ENCODE data around the gene EMILIN1. TPM values are rescaled to one million over a fixed set of nuclear protein-coding genes. Genes with fewer than 3 reads are reported as not detected.

EMILIN1 gene
- total RNA-seq, 2 experiments from 2014 or later = 0.61 to 0.63 TPM

GRCh38 chr2:27092696-27093429 lies 14.4 kb downstream of the EMILIN1 start:
- H3K9me3 Mint-ChIP-seq = no peaks in the 10 kb centered on the region
- ATAC-seq (no peak), DNase-seq (no peak)
- no peak overlapping the region for H3K4me3 Mint-ChIP-seq
- peaks cover under 1% of the 10 kb centered on the region for H3K4me1 Mint-ChIP-seq (ENCODE audit: low read depth)
- H3K36me3 Mint-ChIP-seq (ENCODE audit: low read depth) = no peaks in the 10 kb centered on the region
- no peaks in the 10 kb centered on the region for H3K27me3 Mint-ChIP-seq
- ChIA-PET POLR2A (no interaction called here), CTCF (interaction anchor here (1.0 to 1.9 kb wide), 3 partner anchors 18 to 188 kb away, joined by 3 to 7 read pairs (median 5); no protein-coding TSS in a partner anchor)
- intact Hi-C loops (cut with micrococcal nuclease) = loop anchor here (10.0 kb wide), 1 partner anchor 122 kb away; the partner anchor contains the start of genes ATRAID, CAD and SLC5A6
- TF ChIP-seq, protein P1, sequence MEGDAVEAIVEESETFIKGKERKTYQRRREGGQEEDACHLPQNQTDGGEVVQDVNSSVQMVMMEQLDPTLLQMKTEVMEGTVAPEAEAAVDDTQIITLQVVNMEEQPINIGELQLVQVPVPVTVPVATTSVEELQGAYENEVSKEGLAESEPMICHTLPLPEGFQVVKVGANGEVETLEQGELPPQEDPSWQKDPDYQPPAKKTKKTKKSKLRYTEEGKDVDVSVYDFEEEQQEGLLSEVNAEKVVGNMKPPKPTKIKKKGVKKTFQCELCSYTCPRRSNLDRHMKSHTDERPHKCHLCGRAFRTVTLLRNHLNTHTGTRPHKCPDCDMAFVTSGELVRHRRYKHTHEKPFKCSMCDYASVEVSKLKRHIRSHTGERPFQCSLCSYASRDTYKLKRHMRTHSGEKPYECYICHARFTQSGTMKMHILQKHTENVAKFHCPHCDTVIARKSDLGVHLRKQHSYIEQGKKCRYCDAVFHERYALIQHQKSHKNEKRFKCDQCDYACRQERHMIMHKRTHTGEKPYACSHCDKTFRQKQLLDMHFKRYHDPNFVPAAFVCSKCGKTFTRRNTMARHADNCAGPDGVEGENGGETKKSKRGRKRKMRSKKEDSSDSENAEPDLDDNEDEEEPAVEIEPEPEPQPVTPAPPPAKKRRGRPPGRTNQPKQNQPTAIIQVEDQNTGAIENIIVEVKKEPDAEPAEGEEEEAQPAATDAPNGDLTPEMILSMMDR (IDR thresholded peaks at IDR 0.05) = no peak
- H3K27ac Mint-ChIP-seq = no peak overlapping the region

DNA sequence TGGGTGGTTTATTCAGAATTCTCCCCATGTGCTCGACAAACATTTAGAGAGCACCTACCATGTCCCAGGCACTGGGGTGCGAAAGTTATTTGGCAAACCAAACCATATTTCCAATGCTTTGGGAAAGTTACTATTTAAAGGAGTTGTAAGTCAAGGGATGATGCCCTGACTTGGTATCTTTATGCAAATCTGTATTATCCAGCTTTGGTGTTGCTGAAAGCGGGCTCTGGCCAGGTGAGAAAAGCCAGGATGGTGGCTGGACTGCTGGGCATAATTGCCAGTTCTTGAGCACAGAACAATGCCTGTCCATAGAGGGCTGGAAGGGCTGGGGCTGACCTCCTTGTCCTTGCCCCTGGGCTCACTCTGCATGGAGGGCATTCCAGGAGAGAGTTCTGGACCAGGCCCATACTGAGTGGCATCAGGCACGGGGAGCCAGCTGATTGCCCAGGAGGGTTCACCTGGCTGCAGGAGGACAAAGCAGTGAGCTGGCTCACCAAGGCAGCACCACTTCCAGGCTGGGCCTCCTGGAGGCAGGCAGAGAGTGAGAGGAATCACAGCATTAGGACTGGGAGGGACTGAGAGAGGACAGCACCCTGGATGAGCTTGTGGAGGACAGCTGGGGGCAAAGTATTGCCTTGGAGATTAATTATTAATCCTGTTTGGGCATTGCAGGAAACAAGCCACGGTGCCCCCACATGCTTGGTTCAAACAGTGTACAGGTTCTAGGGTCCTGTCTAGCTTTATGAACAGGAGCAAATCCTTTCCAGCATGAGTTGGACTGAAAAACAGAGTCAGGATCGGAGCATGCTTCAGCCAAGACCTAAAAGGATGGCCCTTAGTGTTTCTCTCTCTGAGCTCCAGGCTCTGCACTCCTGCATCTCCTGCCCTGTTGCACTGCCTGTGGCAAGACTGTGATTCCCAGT lies 15.3 kb downstream of the EMILIN1 start:
- Mint-ChIP-seq H3K9me3 (no peaks in the 10 kb centered on the region), H3K36me3 (ENCODE audit: low read depth) (no peaks in the 10 kb centered on the region), H3K27me3 (no peaks in the 10 kb centered on the region), H3K27ac (no peak overlapping the region), H3K4me1 (ENCODE audit: low read depth) (no peaks in the 10 kb centered on the region), H3K4me3 (no peak overlapping the region)
- TF ChIP-seq, protein P1 (IDR thresholded peaks at IDR 0.05) = no peak
- intact Hi-C loops (cut with micrococcal nuclease) = loop anchor here (10.0 kb wide), 1 partner anchor 121 kb away; the partner anchor contains the start of genes ATRAID, CAD and SLC5A6
- ChIA-PET POLR2A (no interaction called here), CTCF (interaction anchor here (1.0 to 1.9 kb wide), 3 partner anchors 19 to 187 kb away, joined by 3 to 7 read pairs (median 5); no protein-coding TSS in a partner anchor)
- ATAC-seq (no peak), DNase-seq (no peak)

GRCh38 chr2:27094353-27094984 lies 16.1 kb downstream of the EMILIN1 start:
- intact Hi-C loops (cut with micrococcal nuclease) = loop anchor here (10.0 kb wide), 1 partner anchor 120 kb away; the partner anchor contains the start of genes ATRAID, CAD and SLC5A6
- Mint-ChIP-seq H3K9me3 (no peaks in the 10 kb centered on the region), H3K27ac (no peak overlapping the region), H3K36me3 (ENCODE audit: low read depth) (no peaks in the 10 kb centered on the region), H3K4me3 (no peak overlapping the region), H3K27me3 (no peaks in the 10 kb centered on the region), H3K4me1 (ENCODE audit: low read depth) (no peaks in the 10 kb centered on the region)
- ATAC-seq (no peak), DNase-seq (no peak)
- ChIA-PET CTCF (interaction anchor here (1.0 to 1.6 kb wide), 3 partner anchors 8 to 186 kb away, joined by 3 to 7 read pairs (median 3); partner anchors contain the start of gene KHK), POLR2A (no interaction called here)
- TF ChIP-seq, protein P1 (IDR thresholded peaks at IDR 0.05) = no peak

DNA sequence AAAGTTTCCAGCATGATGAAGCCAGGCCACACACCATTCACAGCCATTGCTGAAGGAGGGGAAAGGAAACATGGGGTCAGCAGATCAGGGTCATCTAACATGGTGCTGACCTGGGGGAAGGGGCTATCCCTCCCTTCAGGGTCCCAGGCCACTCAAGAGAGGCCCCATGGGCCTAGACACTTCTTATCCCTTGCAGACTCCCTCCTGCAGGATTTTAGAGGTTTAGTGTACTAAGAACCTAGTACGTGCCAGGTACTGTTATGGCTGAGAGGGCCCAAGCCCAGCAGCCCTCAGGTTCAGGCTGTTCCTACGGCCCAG lies 17.0 kb downstream of the EMILIN1 start:
- Mint-ChIP-seq H3K36me3 (ENCODE audit: low read depth) (no peaks in the 10 kb centered on the region), H3K27ac (no peak overlapping the region), H3K9me3 (no peaks in the 10 kb centered on the region), H3K4me1 (ENCODE audit: low read depth) (no peaks in the 10 kb centered on the region), H3K27me3 (no peaks in the 10 kb centered on the region), H3K4me3 (no peak overlapping the region)
- DNase-seq (no peak), ATAC-seq (no peak)
- intact Hi-C loops (cut with micrococcal nuclease) = loop anchor here (5.0 to 10.0 kb wide), 2 partner anchors 119 to 187 kb away; partner anchors contain the start of genes ATRAID, CAD, SLC5A6 and TRIM54
- ChIA-PET POLR2A (no interaction called here), CTCF (interaction anchor here (0.9 to 1.4 kb wide), 2 partner anchors 9 to 133 kb away, joined by 3 read pairs; partner anchors contain the start of gene KHK)
- TF ChIP-seq, protein P1 (IDR thresholded peaks at IDR 0.05) = no peak

Measured in activated CD8-positive, alpha-beta T cell treated with anti-CD3 and anti-CD28 coated beads for 36 hours (primary cell).